Measurements from ENCODE around the gene CORO6. TPM values are rescaled to one million over a fixed set of nuclear protein-coding genes. Genes with fewer than 3 reads are reported as not detected.

Gene CORO6
- polyA plus RNA-seq, 1 donor (not counting 4 experiments of a cell fraction or from before 2014, with no cell fraction given): 20.5 TPM

GRCh38 chr17:29627951-29628350 lies 5.2 kb upstream of the CORO6 start:
- Histone ChIP-seq H3K9me1 (ENCODE audit: control insufficient read depth, extremely low read depth, insufficient read depth, low read length) (no peaks in the 10 kb centered on the region), H3K4me1 (ENCODE audit: control insufficient read depth, extremely low read depth, insufficient read depth, low read length) (peaks cover 31% of the 10 kb centered on the region), H4K20me1 (ENCODE audit: control insufficient read depth, extremely low read depth, insufficient read depth, low read length) (no peaks in the 10 kb centered on the region), H3K36me3 (ENCODE audit: control insufficient read depth in 2 of 2, extremely low read depth in 1 of 2, insufficient read depth in 2 of 2, low read length in 2 of 2) (peaks cover 6 to 14% of the 10 kb centered on the region in 2 experiments), H3K27me3 (ENCODE audit: control insufficient read depth, extremely low read depth, insufficient read depth, low read length) (no peaks in the 10 kb centered on the region), H3K9me3 (ENCODE audit: control insufficient read depth, low read depth, low read length) (no peaks in the 10 kb centered on the region), H3K9ac (ENCODE audit: control insufficient read depth, extremely low read depth, insufficient read depth, low read length) (no peak overlapping the region), H3K4me3 (ENCODE audit: control insufficient read depth in 2 of 3, extremely low read depth in 1 of 3, insufficient read depth in 2 of 3, low read depth in 1 of 3, low read length in 3 of 3) (no peak overlapping the region), H3K79me2 (ENCODE audit: control insufficient read depth, insufficient read depth, low read length) (no peaks in the 10 kb centered on the region), H3K27ac (ENCODE audit: control insufficient read depth, insufficient read depth, low read length) (no peak overlapping the region), H3K4me2 (ENCODE audit: control insufficient read depth, extremely low read depth, insufficient read depth, low read depth, low read length) (no peak overlapping the region), H2AFZ (ENCODE audit: control insufficient read depth, low read length) (no peak overlapping the region)
- dilution Hi-C loops (cut with MboI; ENCODE audit: extremely low pct_ligation_motif_present, low sequenced_read_pairs): loop anchor here (10.0 kb wide), 1 partner anchor 287 kb away; no protein-coding TSS in a partner anchor
- no peak for TF ChIP-seq CTCF (optimal IDR thresholded peaks at IDR 0.05 in 1 of 3, IDR thresholded peaks at IDR 0.05 in 1 of 3, conservative IDR thresholded peaks at IDR 0.05 in 1 of 3; ENCODE audit: extremely low read depth in 1 of 3, insufficient read depth in 2 of 3, low read length in 3 of 3)
- no peak for TF ChIP-seq EZH2 (IDR thresholded peaks at IDR 0.05; ENCODE audit: low read length)
- FAIRE-seq (no peak), DNase-seq (ENCODE audit: low read depth, low spot score) (no peak)

GRCh38 chr17:29625037-29625750 lies 2.5 kb upstream of the CORO6 start:
- FAIRE-seq (peak; percentile 92), DNase-seq (ENCODE audit: low read depth, low spot score) (no peak)
- peak overlapping the region; percentile 79 for H3K4me2 ChIP-seq (ENCODE audit: control insufficient read depth, extremely low read depth, insufficient read depth, low read depth, low read length)

More at GRCh38 chr17:29625037-29625750, 2.5 kb upstream of the CORO6 start:
- peak overlapping the region; percentile 46 for H3K9ac ChIP-seq (ENCODE audit: control insufficient read depth, extremely low read depth, insufficient read depth, low read length)
- H3K9me3 ChIP-seq (ENCODE audit: control insufficient read depth, low read depth, low read length): no peaks in the 10 kb centered on the region
- peak overlapping the region; percentile 96 for H3K27ac ChIP-seq (ENCODE audit: control insufficient read depth, insufficient read depth, low read length)
- H4K20me1 ChIP-seq (ENCODE audit: control insufficient read depth, extremely low read depth, insufficient read depth, low read length): no peaks in the 10 kb centered on the region
- H3K9me1 ChIP-seq (ENCODE audit: control insufficient read depth, extremely low read depth, insufficient read depth, low read length): no peaks in the 10 kb centered on the region
- no peaks in the 10 kb centered on the region for H3K27me3 ChIP-seq (ENCODE audit: control insufficient read depth, extremely low read depth, insufficient read depth, low read length)
- H3K4me3 ChIP-seq (ENCODE audit: control insufficient read depth in 2 of 3, extremely low read depth in 1 of 3, insufficient read depth in 2 of 3, low read depth in 1 of 3, low read length in 3 of 3): peak overlapping the region in 1 of 3 experiments; percentile 34
- no peaks in the 10 kb centered on the region for H3K36me3 ChIP-seq (ENCODE audit: control insufficient read depth in 2 of 2, extremely low read depth in 1 of 2, insufficient read depth in 2 of 2, low read length in 2 of 2)
- H3K4me1 ChIP-seq (ENCODE audit: control insufficient read depth, extremely low read depth, insufficient read depth, low read length): peaks cover 49% of the 10 kb centered on the region
- TF ChIP-seq EZH2 (IDR thresholded peaks at IDR 0.05; ENCODE audit: low read length) (no peak), CTCF (optimal IDR thresholded peaks at IDR 0.05 in 1 of 3, IDR thresholded peaks at IDR 0.05 in 1 of 3, conservative IDR thresholded peaks at IDR 0.05 in 1 of 3; ENCODE audit: extremely low read depth in 1 of 3, insufficient read depth in 2 of 3, low read length in 3 of 3) (peak in 2 of 3 experiments; percentile 10 to 40)
- H3K79me2 ChIP-seq (ENCODE audit: control insufficient read depth, insufficient read depth, low read length): peaks cover 16% of the 10 kb centered on the region
- peak overlapping the region; percentile 82 for H2AFZ ChIP-seq (ENCODE audit: control insufficient read depth, low read length)
- dilution Hi-C loops (cut with MboI; ENCODE audit: extremely low pct_ligation_motif_present, low sequenced_read_pairs): loop anchor here (10.0 kb wide), 1 partner anchor 290 kb away; no protein-coding TSS in a partner anchor

All from keratinocyte (primary cell).